Fibroblast of skin of right quadriceps (primary cell): ENCODE measurements around the gene CDK17.

Experiments
- DNase-seq: peaks from one replicate; pipeline ENCODE4 v3.0.0-alpha.2; 2013

CDK17 gene

DNA sequence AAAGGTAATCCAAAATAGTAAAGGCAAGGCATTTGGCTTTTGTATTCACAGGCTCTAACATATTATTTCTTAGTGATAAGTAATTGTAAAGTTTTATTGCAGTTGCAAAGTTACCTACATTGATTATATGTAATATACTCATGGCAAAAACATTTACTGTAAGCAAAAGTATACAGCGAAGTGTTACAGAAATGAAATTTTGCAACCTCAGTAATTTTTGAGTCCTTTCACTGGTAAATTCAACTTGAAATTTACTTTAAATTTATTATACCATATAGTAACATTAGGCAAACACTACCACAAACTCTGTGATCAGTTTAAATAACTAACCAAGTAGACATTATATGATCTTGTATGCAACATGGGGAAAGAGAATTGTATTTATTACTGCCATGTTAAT lies 89.0 kb downstream of the CDK17 start:
- no peak for DNase-seq

DNA sequence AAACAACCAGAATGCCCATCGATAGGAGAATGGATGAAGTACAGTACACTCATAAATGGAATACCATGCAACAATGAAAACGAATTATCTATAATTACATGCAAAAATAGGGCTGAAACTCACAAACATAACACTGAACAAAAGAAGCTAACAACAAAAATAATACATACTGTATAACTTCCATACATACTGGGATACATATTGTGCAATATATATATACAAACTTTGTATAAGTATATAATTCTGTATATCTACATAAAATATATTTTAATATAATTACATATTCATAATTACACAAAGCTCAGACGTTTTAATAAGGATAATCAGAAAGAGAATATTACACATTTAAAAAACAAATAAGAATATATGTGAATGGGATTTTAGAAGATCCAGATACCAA lies 90.2 kb downstream of the CDK17 start:
- DNase-seq, result no peak

DNA sequence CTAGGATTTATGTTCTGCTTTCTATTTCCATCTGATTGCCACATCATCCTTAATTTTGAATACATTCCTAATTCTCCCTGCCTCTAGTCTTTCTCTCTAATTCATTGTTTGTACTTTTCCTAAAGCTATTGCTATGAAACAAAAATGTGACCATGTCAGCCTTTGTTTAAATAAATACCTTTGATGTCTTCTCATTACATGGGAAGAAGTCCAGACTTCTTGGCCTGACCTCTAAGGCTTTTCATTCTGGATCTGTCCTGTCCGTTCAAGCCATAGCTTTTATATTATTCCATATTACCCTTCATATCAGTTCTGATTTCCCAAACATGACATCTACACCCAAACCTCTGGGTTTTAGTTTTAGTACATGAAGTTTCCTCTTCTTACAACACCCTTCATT lies 91.4 kb downstream of the CDK17 start:
- DNase-seq, result no peak

DNA sequence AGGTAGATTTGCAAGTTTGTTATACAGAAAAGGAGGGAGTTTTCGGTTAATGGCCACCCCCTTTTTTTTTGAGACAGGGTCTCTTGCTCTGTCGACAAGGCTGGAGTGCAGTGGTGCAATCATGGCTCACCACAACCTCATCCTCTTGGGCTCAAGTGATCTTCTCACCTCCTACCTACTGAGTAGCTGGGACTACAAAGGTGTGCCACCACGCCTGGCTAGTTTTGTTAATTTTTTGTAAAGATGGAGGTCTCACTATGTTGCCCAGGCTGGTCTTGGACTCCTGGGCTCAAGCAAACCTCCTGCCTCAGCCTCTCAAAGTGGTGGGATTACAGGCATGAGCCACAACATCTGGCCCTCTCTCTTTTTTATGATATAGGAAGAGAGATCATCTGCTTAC lies 94.6 kb downstream of the CDK17 start:
- DNase-seq, result no peak

DNA sequence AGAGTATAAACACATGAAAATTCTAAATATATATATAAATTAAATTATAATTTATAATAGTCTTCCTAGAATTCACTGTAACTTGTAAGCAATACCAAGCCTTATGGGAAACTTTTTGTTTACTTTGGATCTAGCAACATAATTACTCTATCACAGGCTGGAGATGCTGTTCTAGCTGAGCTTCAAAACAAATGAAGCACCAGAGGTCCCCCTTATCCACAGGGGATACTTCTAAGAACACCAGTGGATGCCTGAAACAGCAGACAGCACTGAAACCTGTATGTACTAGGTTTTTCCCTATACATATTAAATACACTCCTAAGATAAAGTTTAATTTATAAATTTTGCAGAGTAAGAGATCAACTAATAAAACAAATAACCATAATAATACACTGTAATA lies 96.6 kb downstream of the CDK17 start:
- no peak for DNase-seq

DNA sequence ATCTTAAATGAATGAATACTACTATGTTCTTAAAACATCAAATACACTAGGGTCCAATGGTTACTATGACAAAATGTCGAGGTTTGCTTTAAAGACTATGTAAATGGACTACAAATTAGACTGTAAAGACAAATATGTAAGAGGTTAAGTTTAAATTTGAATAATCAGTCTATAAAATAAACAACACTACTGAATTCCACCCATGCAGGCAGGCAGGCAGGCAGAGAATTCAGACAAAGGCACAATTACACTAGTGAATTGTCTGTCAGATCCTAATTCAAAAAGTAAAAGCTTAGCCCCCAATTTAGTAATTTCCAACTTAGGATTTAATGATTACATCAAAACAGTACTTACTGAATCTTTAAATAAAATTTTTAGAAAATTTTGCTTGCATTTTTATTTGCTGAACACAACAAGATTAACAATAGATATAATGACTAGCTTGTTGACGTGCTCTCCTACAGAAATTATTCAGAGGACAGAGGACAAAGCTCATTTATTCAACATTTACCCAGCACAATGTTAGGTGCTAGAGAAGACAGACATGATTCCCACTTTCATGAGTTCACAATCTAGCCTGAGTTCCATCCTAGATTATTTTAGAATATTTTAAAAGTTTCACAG lies 97.4 kb downstream of the CDK17 start:
- DNase-seq, result no peak

DNA sequence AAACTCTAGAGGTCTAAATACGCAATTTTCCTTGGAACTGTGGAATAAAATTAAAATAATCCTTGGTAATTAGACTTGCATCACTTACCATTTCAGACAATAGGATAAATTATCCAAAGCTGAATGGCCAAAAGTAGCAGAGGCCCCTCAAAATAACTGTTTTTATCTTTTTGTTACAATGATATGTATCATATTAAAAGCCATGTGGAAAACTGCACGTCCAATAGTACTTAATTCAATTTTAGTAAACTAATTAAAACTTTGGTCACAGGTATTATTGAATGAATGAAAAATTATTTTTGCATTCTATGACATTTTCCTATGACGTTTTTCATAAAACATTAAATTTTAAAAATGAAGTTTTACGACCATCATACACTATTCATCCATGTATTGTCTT lies 98.5 kb downstream of the CDK17 start:
- DNase-seq, result no peak

DNA sequence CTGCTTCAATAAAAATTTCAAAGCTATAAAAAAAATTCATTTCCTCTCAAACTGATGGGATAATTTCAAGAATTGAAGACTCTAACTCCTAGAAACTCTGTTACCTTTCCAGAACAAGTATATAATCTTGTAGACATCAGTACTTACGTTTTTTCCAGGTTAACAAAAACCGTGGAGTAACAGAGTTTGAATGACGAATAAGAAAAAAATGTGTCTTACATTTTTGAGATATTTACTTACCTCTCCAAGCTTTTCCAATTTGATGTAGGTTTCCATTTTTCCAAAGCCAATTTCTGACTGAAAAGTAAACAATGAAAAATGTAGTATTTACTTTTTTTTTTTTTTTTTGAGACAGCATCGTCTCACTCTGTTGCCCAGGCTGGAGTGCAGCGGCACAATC lies 100.2 kb downstream of the CDK17 start:
- no peak for DNase-seq

DNA sequence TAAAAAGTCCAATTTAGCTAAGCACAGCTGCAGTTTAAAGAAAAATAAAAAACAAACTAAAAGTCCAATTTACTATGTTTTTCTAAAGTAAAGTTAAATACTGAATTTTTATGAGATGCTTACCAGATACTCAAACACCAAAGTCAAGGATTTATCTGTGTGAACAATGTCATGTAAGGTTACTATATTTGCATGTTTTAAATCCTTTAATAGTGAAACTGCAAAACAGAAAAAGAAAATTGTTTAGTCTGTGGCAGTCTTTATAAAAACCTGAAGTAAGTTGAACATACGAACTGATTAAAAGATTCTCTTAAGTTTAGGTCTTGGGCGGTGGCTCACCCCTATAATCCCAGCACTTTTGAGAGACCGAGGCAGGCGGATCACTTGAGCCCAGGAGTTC lies 102.7 kb downstream of the CDK17 start:
- DNase-seq, result no peak

DNA sequence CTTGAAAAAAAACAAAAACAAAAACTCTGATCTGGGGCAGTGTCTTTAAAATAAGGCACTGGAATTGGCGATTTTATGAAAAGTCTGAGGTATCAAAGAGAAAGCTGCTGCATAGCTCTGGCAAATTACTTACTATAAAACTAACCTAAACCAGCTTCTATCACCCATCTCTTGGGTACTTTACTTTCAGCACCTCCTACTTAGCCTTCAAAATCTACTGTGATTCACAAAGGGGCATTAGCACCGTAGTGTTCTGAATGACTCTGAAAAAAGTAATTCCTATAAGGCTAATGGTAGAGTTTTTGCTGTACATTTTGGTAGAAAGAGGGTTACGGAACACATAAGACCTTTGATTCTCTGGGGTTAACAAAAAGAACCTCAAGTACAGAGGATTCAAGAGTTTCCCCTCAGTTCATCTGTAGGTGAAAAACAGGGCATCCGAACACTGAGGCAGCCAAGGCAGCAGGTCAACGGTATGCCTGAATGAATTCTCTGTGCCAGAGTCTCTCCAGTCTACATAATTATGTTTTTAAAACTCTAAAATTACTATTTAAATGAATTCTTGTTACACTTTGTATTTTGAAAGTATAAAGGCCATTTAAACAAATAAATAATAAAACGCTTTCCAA lies 104.6 kb downstream of the CDK17 start:
- no peak for DNase-seq

DNA sequence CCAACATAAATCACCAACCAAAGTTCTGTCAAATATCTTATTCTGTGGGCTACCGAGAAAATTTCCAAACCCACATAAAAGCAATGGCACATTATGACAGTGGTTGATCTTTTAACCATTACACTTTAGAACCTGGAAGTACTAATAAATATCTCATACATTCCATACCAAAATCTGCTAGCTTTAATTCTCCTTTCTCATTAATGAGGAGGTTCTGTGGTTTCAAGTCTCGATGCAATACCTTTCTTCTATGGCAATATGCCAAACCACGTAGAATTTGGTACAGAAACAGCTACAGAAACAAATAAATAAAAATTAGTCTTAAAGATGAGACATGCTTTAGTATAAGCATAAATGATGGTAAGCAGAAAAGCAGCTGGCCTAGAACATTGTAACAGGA lies 105.4 kb downstream of the CDK17 start:
- peak; percentile 74 for DNase-seq

DNA sequence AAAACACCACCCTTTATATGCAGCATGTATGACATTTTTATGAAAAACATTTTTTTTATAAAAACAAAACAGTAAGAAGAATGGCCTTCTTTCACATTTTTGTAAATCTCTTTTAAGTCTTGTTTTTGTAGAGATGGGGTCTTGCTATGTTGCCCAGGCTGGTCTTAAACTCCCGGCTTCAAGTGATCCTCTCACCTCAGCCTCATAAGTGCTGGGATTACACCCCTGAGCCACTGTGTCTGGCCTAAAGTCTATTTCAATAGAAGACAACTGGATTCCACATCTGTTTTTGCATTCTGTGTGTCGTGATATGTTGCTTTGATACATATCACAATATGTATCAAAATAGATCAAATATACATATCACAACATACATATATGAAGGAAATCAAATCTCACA lies 107.1 kb downstream of the CDK17 start:
- DNase-seq, result no peak

DNA sequence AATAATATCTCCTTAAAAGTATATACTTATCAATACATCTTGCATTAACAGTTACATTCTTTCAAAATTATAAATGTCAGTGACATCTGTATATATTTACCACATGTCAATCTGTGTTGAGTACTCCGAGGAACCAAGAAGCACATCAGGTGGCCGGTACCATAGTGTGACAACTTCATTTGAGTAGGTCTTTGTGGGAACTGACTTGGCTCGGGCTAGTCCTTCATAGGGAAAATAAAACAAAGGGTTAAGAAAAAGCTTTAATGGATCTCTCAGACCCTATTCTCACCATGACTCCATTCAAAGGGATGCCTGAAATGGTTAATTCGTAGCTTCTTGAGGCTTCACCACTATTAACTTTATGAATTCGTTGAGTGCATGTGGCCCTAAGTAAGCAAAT lies 111.2 kb downstream of the CDK17 start:
- DNase-seq, result no peak

DNA sequence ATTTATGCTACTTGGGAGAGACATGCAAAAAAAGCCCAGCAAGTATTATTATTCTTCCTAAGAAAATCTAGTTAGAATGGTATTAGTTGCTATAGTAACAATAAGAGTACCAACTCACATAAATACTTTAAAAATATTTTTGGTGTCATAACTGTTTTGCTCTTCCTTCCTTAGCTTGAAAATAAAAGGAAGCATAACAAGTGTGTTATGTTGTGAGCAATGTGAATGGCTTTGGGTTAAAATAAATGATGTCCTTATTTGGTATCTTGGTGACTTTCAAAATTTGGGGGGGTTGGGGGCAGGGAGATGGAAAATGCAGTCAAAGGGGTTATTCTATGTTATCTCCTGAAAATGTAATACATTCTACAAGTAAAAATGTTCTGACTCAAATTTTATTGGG lies 115.1 kb downstream of the CDK17 start:
- DNase-seq, result no peak

DNA sequence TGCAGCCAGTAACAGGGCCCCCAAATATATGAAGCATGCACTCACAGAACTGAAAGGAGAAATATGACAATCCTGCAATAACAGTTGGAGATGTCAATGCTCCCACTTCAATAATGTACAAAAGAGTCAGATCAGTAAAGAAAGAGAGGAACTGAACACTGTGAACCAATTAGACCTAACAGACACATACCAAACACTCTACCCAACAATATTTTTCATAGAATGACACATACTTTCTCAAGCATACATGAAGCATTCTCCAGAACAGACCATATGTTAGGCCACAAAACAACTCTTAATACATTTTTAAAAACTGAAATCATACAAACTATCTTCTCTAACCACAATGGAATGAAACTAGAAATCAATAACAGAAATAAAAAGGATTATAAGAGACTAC lies 125.9 kb downstream of the CDK17 start:
- peak; percentile 83 for DNase-seq

DNA sequence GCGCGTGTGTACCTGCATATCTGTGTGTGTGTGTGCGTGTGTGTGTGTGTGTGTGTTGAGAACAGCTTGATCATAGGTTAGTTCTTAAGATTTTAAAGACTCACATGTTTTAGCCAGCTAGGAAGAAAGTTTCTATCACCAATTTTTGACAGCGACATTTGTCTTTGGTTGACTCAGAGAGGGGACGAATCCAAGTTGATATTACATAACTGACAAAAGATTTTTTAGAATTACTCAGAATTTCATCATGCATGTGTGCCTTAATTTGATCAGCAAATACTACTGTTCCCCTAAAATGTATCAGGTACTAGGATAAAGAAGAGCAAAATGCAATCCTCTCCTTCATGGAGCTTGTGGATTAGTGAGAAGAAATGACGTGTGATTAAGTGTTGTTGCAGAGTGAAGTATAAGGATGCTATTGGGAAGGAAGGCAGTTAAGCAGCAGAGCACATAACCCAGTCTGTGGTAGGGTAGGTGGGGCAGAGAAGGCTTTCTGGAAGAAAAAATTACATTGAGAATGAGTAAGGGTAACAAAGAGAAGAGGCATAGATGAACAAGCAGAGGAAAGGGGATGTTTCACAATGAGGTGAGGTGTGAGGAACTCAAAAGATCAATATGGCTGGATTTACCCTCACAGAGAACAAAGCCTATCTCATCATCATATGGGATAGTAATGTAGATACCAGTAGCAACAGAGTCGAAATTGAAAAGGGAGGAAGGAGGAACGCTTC lies 128.6 kb downstream of the CDK17 start:
- DNase-seq, result peak; percentile 44

DNA sequence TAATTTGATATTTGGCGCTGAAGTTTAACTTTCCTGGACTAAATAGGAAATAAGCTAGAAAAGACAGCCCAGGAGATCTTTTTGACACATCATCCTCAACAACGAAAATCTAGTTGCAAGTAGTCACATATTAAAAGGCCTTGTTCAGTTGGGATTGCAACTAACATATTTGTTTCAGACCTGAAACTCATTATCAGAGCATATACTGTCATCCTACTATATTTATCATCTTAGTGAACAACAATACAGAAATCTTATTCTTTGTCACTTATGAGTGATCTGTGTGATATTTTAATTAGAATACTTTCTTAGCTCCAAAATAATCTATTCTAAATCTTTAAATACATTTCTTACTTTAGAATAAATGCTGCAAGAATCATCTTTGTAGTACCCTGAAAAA lies 134.0 kb downstream of the CDK17 start:
- DNase-seq, result no peak

DNA sequence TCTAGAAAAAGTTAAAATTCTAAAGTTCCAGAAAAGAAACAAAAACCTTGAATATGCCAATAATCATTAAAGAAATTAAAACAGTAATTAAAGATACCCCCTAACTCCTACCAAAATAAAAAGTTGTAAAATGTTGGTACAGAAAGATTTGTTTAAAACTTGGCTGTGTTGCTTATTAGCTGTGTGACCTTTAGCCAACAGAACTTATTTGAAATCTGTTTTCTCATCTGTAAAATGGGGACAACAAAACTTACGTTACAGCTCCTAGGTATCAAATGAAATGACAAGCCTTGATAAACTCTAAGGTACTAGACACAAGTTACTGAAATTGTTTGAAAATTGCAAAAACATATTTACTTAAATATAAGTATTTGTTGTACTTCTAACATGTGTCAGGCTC lies 134.4 kb downstream of the CDK17 start:
- DNase-seq, result no peak

DNA sequence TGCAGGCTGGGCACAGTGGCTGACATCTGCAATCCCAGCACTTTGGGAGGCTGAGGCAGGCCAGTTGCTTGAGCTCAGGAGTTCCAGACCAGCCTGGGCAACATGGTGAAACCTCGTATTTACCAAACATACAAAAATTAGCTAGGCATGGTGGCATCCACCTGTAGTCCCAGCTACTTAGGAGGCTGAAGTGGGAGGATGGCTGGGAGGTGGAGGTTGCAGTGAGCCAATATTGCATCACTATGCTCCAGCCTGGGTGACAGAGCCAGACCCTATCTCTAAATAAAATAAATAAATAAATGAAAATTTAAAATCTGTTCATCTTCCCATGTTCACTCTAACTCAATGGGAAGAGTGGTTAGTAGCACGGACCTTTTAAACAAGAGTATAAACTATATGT lies 134.8 kb downstream of the CDK17 start:
- no peak for DNase-seq

DNA sequence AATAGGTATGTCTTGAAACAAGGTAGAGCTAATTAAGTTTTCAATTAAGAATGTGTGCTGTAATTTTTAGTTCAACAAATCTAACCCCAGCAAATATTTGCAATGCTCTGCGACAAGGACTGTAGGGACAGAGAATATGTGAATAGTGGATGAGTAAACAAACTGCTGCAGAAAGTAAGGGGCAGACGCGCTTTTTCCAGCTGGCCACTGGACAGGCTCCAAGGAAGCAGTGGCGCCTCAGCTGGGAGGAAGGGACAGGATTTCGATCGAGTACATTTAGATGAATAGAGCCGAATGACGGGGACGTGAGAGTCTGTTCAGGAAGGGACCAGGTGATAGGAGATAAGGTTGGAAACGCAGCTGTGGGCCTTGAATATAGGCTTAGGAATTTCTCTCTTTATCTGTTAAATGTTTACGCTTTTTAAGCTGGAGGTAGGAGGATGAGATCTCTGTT lies 136.8 kb downstream of the CDK17 start:
- DNase-seq, result no peak

DNA sequence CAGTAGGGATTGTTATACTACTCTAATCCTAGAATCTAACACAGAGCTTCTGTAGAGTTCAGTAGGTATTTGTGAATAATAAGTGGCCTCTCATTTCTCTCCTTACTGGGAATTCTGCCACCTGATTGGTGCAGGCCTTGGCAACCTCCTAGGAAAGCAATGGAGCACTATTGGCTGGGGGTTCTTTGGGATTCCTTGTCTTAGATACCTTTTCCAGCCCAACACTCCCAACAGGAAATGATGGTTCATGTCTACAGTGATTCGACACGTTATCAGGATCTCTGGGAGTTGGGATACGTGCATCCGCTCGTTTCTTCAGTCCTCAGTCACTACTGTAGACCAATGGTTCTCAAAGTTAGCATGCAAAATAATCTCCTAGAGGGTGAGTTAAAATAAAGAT lies 138.7 kb downstream of the CDK17 start:
- DNase-seq, result no peak

DNA sequence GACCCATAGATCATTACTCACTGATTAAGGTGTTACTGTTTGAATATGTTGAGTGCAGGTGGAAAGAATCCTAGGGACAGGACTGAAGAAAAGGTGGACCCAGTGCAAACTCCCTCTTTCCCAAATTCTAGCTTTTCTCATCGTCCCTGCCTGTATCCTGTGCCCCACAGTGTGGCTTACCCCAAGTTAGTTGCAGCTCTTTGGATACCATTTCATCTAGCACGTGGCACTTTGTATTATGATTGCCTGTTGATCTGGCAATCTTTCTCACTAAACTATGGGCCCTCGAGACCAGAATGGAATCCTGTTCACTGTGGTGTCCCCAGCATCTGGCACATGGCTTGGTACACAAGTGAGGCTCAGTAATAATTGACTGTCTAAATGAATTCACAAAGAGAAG lies 139.6 kb downstream of the CDK17 start:
- no peak for DNase-seq

DNA sequence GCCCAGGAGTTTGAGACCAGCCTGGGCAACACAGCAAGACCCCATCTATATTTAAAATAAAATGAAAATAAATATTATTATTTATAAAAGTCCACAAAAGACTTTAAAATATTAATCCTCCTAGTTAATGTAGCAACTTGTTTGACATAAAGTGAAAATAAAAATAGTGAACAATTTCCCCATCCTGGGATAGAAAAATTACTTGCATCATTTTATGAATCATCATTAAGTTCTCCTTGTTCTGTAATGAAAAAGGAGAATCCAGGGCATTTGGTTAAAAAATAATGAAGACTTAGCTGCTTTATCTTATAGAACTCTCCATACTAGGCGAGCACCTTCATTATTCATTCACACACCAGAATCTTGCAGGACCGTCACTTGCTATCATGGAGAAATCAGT lies 140.0 kb downstream of the CDK17 start:
- no peak for DNase-seq

DNA sequence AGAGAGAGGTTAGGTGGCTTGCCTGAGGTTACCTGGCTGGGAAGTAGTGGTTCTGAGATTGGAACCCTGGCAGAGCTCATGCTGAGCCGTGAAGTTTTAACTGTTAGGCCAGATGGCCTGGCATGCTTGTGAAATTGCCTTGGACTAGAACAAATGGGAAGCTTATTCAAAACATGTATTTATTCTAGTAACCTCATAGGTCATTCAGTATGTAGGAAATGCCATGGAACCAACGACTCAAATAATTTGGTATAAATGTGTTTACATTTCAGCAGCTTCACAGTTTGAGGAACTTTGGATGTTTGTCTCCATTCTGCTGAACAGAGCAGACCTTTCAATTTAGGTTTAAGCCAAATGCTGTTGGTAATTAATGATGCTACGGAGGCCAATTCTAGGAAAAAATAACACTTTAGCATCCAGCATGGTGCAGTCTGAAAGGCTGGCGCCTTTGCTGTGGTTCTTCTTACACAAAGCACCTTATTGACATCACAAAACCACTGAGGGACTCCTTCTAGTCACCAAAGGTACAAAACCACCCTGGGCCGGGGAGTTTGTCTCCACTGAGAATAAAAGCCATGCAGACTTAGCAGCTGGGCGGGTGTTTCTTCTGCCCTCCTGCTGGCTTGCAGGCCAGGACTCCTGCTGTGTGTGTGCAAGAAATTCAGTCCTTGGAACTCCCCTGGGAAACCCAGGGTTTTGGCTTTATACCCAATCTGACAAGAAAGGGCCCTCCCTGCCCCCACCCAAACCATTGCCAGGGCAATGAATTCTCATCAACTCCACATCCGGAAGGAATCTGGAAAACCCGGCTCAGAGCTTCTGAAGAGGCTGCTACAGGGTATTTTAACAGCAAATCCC lies 141.9 kb downstream of the CDK17 start:
- DNase-seq, result peak; percentile 77
